ENCODE data around the gene RNF32.

The RNF32 gene

GRCh38 chr7:156600496-156600895, 40.1 kb upstream of the RNF32 start:
- Histone ChIP-seq H3K4me1 (ENCODE audit: insufficient read depth, low read length, severe bottlenecking) (no peaks in the 10 kb centered on the region), H3K9me2 (ENCODE audit: low read depth, low read length) (no peaks in the 10 kb centered on the region), H3K9me3 (ENCODE audit: low read length) (no peaks in the 10 kb centered on the region), H4K20me1 (ENCODE audit: insufficient read depth, low read length) (no peaks in the 10 kb centered on the region), H3K9ac (ENCODE audit: low read length) (no peak overlapping the region), H3K27ac (ENCODE audit: low read depth, low read length, poor library complexity, severe bottlenecking) (no peak overlapping the region), H3K27me3 (ENCODE audit: insufficient read depth, low read length) (peaks cover 9% of the 10 kb centered on the region; the same call in 1 of the 2 replicates), H3K36me3 (ENCODE audit: insufficient read depth, low read length) (no peaks in the 10 kb centered on the region), H3K4me3 (ENCODE audit: low read depth, low read length, poor library complexity, severe bottlenecking) (no peak overlapping the region), H3F3A (ENCODE audit: insufficient read depth, low read length) (no peaks in the 10 kb centered on the region), H2AFZ (ENCODE audit: low read length) (no peak overlapping the region), H3K4me2 (ENCODE audit: low read length) (no peak overlapping the region), H3K79me2 (ENCODE audit: insufficient read depth, low read length) (no peaks in the 10 kb centered on the region)
- TF ChIP-seq CTCF (IDR thresholded peaks at IDR 0.05; ENCODE audit: low read length) (no peak), EZH2 (IDR thresholded peaks at IDR 0.05; ENCODE audit: borderline replicate concordance, low read length) (no peak)

- Histone ChIP-seq H3K4me3 (ENCODE audit: low read depth, low read length, poor library complexity, severe bottlenecking) (no peak overlapping the region), H3K9me2 (ENCODE audit: low read depth, low read length) (no peaks in the 10 kb centered on the region), H3K36me3 (ENCODE audit: insufficient read depth, low read length) (no peaks in the 10 kb centered on the region), H3K79me2 (ENCODE audit: insufficient read depth, low read length) (no peaks in the 10 kb centered on the region), H3F3A (ENCODE audit: insufficient read depth, low read length) (no peaks in the 10 kb centered on the region), H4K20me1 (ENCODE audit: insufficient read depth, low read length) (no peaks in the 10 kb centered on the region), H3K4me1 (ENCODE audit: insufficient read depth, low read length, severe bottlenecking) (no peaks in the 10 kb centered on the region), H3K27me3 (ENCODE audit: insufficient read depth, low read length) (peaks cover 9% of the 10 kb centered on the region; the same call in 1 of the 2 replicates), H2AFZ (ENCODE audit: low read length) (no peak overlapping the region), H3K27ac (ENCODE audit: low read depth, low read length, poor library complexity, severe bottlenecking) (no peak overlapping the region), H3K9ac (ENCODE audit: low read length) (no peak overlapping the region), H3K9me3 (ENCODE audit: low read length) (no peaks in the 10 kb centered on the region), H3K4me2 (ENCODE audit: low read length) (no peak overlapping the region)
- no peak for TF ChIP-seq CTCF (IDR thresholded peaks at IDR 0.05; ENCODE audit: low read length)
- no peak for TF ChIP-seq EZH2 (IDR thresholded peaks at IDR 0.05; ENCODE audit: borderline replicate concordance, low read length)
Observed at GRCh38 chr7:156602283-156602682, 38.3 kb upstream of the RNF32 start.

- no peaks in the 10 kb centered on the region for H3K36me3 ChIP-seq (ENCODE audit: insufficient read depth, low read length)
- no peaks in the 10 kb centered on the region for H3F3A ChIP-seq (ENCODE audit: insufficient read depth, low read length)
- H3K27me3 ChIP-seq (ENCODE audit: insufficient read depth, low read length), result peaks cover 9% of the 10 kb centered on the region; the same call in 1 of the 2 replicates
- H3K4me3 ChIP-seq (ENCODE audit: low read depth, low read length, poor library complexity, severe bottlenecking), result no peak overlapping the region
- TF ChIP-seq CTCF (IDR thresholded peaks at IDR 0.05; ENCODE audit: low read length) (no peak), EZH2 (IDR thresholded peaks at IDR 0.05; ENCODE audit: borderline replicate concordance, low read length) (no peak)
- H2AFZ ChIP-seq (ENCODE audit: low read length), result no peak overlapping the region
- no peak overlapping the region for H3K27ac ChIP-seq (ENCODE audit: low read depth, low read length, poor library complexity, severe bottlenecking)
- H3K4me1 ChIP-seq (ENCODE audit: insufficient read depth, low read length, severe bottlenecking), result no peaks in the 10 kb centered on the region
- no peaks in the 10 kb centered on the region for H3K79me2 ChIP-seq (ENCODE audit: insufficient read depth, low read length)
- no peaks in the 10 kb centered on the region for H3K9me3 ChIP-seq (ENCODE audit: low read length)
- H4K20me1 ChIP-seq (ENCODE audit: insufficient read depth, low read length), result no peaks in the 10 kb centered on the region
- H3K9ac ChIP-seq (ENCODE audit: low read length), result no peak overlapping the region
- H3K4me2 ChIP-seq (ENCODE audit: low read length), result no peak overlapping the region
- H3K9me2 ChIP-seq (ENCODE audit: low read depth, low read length), result no peaks in the 10 kb centered on the region
Observed at GRCh38 chr7:156603011-156603410, 37.6 kb upstream of the RNF32 start.
